HG03103 (cell line): Measurements from ENCODE around the gene DUSP15.
"Not testable (repeated sequence)": the region's sequence is repeated elsewhere in the genome, so short reads cannot be mapped to it uniquely, and the experiment has no call there.

Source experiments
- ATAC-seq: cut with Tn5 transposase; IDR thresholded peaks from one replicate; pipeline ENCODE4 v1.9.1; 2021; ENCODE audit warnings: low read depth; ENCODE audit not compliant: unreplicated experiment

DUSP15 gene

GRCh38 chr20:31869942-31870725 lies at the start of gene DUSP15, which contains the start of gene TTLL9:
DUSP15 (minus strand) TSS chr20:31870527; CDS start chr20:31870337, 190 bp downstream.
TTLL9 (plus strand) TSS chr20:31870634; CDS start chr20:31871127, 493 bp downstream.
- no peak for ATAC-seq

- no peak for ATAC-seq
These were observed 49.3 kb upstream of the DUSP15 start for GRCh38 chr20:31919410-31920155.

GRCh38 chr20:31918466-31919105 lies 48.3 kb upstream of the DUSP15 start:
- ATAC-seq: no peak

- ATAC-seq: not testable (repeated sequence)
These were observed 47.7 kb upstream of the DUSP15 start for GRCh38 chr20:31917962-31918412.

- ATAC-seq: no peak
These were observed 46.4 kb upstream of the DUSP15 start for GRCh38 chr20:31916708-31917107.

- ATAC-seq: no peak
These were observed 45.4 kb upstream of the DUSP15 start for GRCh38 chr20:31915491-31916280.

GRCh38 chr20:31914170-31914569 lies 43.8 kb upstream of the DUSP15 start:
- ATAC-seq: no peak

GRCh38 chr20:31913431-31914157 lies 43.3 kb upstream of the DUSP15 start:
- ATAC-seq: no peak

GRCh38 chr20:31910071-31910803 lies 39.9 kb upstream of the DUSP15 start:
- no peak for ATAC-seq

GRCh38 chr20:31909253-31910070 lies 39.1 kb upstream of the DUSP15 start:
- ATAC-seq: no peak

GRCh38 chr20:31908424-31908823 lies 38.1 kb upstream of the DUSP15 start:
- ATAC-seq: no peak

- ATAC-seq: no peak
These were observed 37.7 kb upstream of the DUSP15 start for GRCh38 chr20:31908016-31908415.

GRCh38 chr20:31907046-31907445 lies 36.7 kb upstream of the DUSP15 start:
- ATAC-seq: no peak

GRCh38 chr20:31906001-31906400 lies 35.7 kb upstream of the DUSP15 start:
- no peak for ATAC-seq

- no peak for ATAC-seq
These were observed 33.5 kb upstream of the DUSP15 start for GRCh38 chr20:31903627-31904386.

- ATAC-seq: no peak
These were observed 31.3 kb upstream of the DUSP15 start for GRCh38 chr20:31901615-31902014.

GRCh38 chr20:31897541-31897940 lies 27.2 kb upstream of the DUSP15 start:
- ATAC-seq: no peak
